ENCODE data around the gene GRAMD1A. TPM values are rescaled to one million over a fixed set of nuclear protein-coding genes. Genes with fewer than 3 reads are reported as not detected.

GRAMD1A gene
- polyA plus RNA-seq, 1 of the 3 experiments (the other 2 are of a cell fraction), result 81.9 TPM

DNA sequence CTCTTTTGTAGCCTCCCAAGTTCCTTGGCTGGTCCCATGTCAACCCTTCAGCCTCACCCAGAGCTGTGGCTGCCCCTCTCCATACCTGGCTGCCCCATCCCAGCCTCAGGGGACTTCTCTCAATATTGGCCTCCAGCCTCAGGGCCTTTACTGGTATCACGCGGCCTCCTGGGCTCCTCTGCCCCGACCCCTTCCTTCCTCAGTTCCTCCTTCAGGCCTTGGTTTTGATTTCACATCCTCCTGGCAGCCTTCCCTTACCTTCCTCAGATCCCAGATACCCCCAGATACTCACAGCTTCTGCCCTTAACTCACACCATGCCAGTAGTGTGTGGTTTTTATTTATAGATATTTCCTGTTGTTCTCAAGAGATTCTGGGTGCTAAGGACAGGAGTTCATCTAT, 17.4 kb downstream of the GRAMD1A start:
- H3K4me1 ChIP-seq (ENCODE audit: control insufficient read depth in 1 of 2, insufficient read depth in 2 of 2, low read depth in 1 of 2, low read length in 1 of 2), result peaks cover 0 to 5% of the 10 kb centered on the region in 2 experiments; a peak in 1 of 4 replicates
- H3K27me3 ChIP-seq (ENCODE audit: insufficient read depth), result no peaks in the 10 kb centered on the region
- no peaks in the 10 kb centered on the region for H3K9me3 ChIP-seq
- no peaks in the 10 kb centered on the region for H3K9me2 ChIP-seq
- DNase-seq, result no peak
- peaks cover 27 to 55% of the 10 kb centered on the region in 2 experiments for H3K36me3 ChIP-seq (replicated peaks in 1 of 2; ENCODE audit: control insufficient read depth in 1 of 2, insufficient read depth in 2 of 2, low read length in 1 of 2)
- no peak overlapping the region for H2AFZ ChIP-seq (ENCODE audit: low read depth)
- no peaks in the 10 kb centered on the region for H3K79me2 ChIP-seq (ENCODE audit: insufficient read depth)
- no peaks in the 10 kb centered on the region for H4K20me1 ChIP-seq (ENCODE audit: insufficient read depth)
- H3K9ac ChIP-seq, result no peak overlapping the region
- H3K27ac ChIP-seq (ENCODE audit: low read depth in 2 of 2, low read length in 1 of 2), result no peak overlapping the region
- no peaks in the 10 kb centered on the region for H3F3A ChIP-seq (replicated peaks; ENCODE audit: insufficient read depth)
- CTCF ChIA-PET, result interaction anchor here (1.0 to 1.7 kb wide), 3 partner anchors 10 to 305 kb away, joined by 3 to 4 read pairs (median 3); no protein-coding TSS in a partner anchor
- TF ChIP-seq JUND (IDR thresholded peaks at IDR 0.05), result no peak
- no peak for TF ChIP-seq EZH2phosphoT487 (IDR thresholded peaks at IDR 0.05; ENCODE audit: borderline replicate concordance, low read depth)
- TF ChIP-seq TAF1 (IDR thresholded peaks at IDR 0.05; ENCODE audit: borderline replicate concordance, low read depth, low read length), result no peak
- TF ChIP-seq RFX5 (IDR thresholded peaks at IDR 0.05; ENCODE audit: low read length), result no peak
- TF ChIP-seq TEAD4 (IDR thresholded peaks at IDR 0.05; ENCODE audit: borderline replicate concordance, insufficient read depth), result no peak
- TF ChIP-seq NRF1 (IDR thresholded peaks at IDR 0.05; ENCODE audit: low read depth, low read length), result no peak
- TF ChIP-seq ZBTB33 (IDR thresholded peaks at IDR 0.05; ENCODE audit: borderline replicate concordance, low read depth), result no peak
- TF ChIP-seq CHD2 (IDR thresholded peaks at IDR 0.05; ENCODE audit: low read length, partially characterized antibody), result no peak
- TF ChIP-seq RXRA (IDR thresholded peaks at IDR 0.05; ENCODE audit: borderline replicate concordance, low read depth), result no peak
- TF ChIP-seq GABPA (IDR thresholded peaks at IDR 0.05; ENCODE audit: low read depth), result no peak
- no peak for TF ChIP-seq FOXJ3 (CRISPR knock-in tag; IDR thresholded peaks at IDR 0.05)
- no peak for TF ChIP-seq YY1 (IDR thresholded peaks at IDR 0.05; ENCODE audit: low read depth)
- WGBS (ENCODE audit: low lambda C conversion rate), result 97% methylated on average over 3 of the region's 3 CpGs
- POLR2A ChIA-PET, result no interaction called here
- H3K4me3 ChIP-seq (ENCODE audit: low read depth in 2 of 2, low read length in 1 of 2), result no peak overlapping the region
- no peak overlapping the region for H3K4me2 ChIP-seq

- ChIA-PET POLR2A (no interaction called here), CTCF (interaction anchor here (0.6 to 1.8 kb wide), 5 partner anchors 10 to 306 kb away, joined by 3 to 6 read pairs (median 3); partner anchors contain the start of gene USF2)
- Histone ChIP-seq H3K9me3 (no peaks in the 10 kb centered on the region), H3F3A (replicated peaks; ENCODE audit: insufficient read depth) (no peaks in the 10 kb centered on the region), H3K27me3 (ENCODE audit: insufficient read depth) (no peaks in the 10 kb centered on the region), H3K36me3 (replicated peaks in 1 of 2; ENCODE audit: control insufficient read depth in 1 of 2, insufficient read depth in 2 of 2, low read length in 1 of 2) (peaks cover 24 to 59% of the 10 kb centered on the region in 2 experiments), H3K4me1 (ENCODE audit: control insufficient read depth in 1 of 2, insufficient read depth in 2 of 2, low read depth in 1 of 2, low read length in 1 of 2) (peaks cover 0 to 1% of the 10 kb centered on the region in 2 experiments; a peak in 1 of 4 replicates), H3K27ac (ENCODE audit: low read depth in 2 of 2, low read length in 1 of 2) (no peak overlapping the region), H3K4me2 (no peak overlapping the region), H3K79me2 (ENCODE audit: insufficient read depth) (no peaks in the 10 kb centered on the region), H3K9ac (no peak overlapping the region), H3K9me2 (no peaks in the 10 kb centered on the region), H2AFZ (ENCODE audit: low read depth) (no peak overlapping the region), H3K4me3 (ENCODE audit: low read depth in 2 of 2, low read length in 1 of 2) (no peak overlapping the region), H4K20me1 (ENCODE audit: insufficient read depth) (no peaks in the 10 kb centered on the region)
- TF ChIP-seq NRF1 (IDR thresholded peaks at IDR 0.05; ENCODE audit: low read depth, low read length), result no peak
- no peak for TF ChIP-seq JUND (IDR thresholded peaks at IDR 0.05)
- no peak for TF ChIP-seq GABPA (IDR thresholded peaks at IDR 0.05; ENCODE audit: low read depth)
- no peak for TF ChIP-seq YY1 (IDR thresholded peaks at IDR 0.05; ENCODE audit: low read depth)
- no peak for TF ChIP-seq FOXJ3 (CRISPR knock-in tag; IDR thresholded peaks at IDR 0.05)
- TF ChIP-seq, protein P1, sequence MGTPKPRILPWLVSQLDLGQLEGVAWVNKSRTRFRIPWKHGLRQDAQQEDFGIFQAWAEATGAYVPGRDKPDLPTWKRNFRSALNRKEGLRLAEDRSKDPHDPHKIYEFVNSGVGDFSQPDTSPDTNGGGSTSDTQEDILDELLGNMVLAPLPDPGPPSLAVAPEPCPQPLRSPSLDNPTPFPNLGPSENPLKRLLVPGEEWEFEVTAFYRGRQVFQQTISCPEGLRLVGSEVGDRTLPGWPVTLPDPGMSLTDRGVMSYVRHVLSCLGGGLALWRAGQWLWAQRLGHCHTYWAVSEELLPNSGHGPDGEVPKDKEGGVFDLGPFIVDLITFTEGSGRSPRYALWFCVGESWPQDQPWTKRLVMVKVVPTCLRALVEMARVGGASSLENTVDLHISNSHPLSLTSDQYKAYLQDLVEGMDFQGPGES (IDR thresholded peaks at IDR 0.05; ENCODE audit: low read depth, low read length), result no peak
- TF ChIP-seq REST (IDR thresholded peaks at IDR 0.05; ENCODE audit: low read depth, low read length), result no peak
- no peak for TF ChIP-seq MXI1 (IDR thresholded peaks at IDR 0.05; ENCODE audit: low read depth, low read length)
- TF ChIP-seq SMC3 (IDR thresholded peaks at IDR 0.05; ENCODE audit: low read depth, low read length), result no peak
- no peak for TF ChIP-seq MEF2A (IDR thresholded peaks at IDR 0.05; ENCODE audit: borderline replicate concordance, low read depth)
- TF ChIP-seq, protein P2, sequence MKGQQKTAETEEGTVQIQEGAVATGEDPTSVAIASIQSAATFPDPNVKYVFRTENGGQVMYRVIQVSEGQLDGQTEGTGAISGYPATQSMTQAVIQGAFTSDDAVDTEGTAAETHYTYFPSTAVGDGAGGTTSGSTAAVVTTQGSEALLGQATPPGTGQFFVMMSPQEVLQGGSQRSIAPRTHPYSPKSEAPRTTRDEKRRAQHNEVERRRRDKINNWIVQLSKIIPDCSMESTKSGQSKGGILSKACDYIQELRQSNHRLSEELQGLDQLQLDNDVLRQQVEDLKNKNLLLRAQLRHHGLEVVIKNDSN (IDR thresholded peaks at IDR 0.05; ENCODE audit: borderline replicate concordance, low read depth), result no peak
- no peak for DNase-seq
- 100% methylated on average over 4 of the region's 4 CpGs for WGBS (ENCODE audit: low lambda C conversion rate)
Observed at GRCh38 chr19:35018379-35018778, 18.3 kb downstream of the GRAMD1A start.

Measured in SK-N-SH (cell line).